Gastrocnemius medialis (tissue), 4 donors: ENCODE measurements around the gene SEC61G. TPM values are rescaled to one million over a fixed set of nuclear protein-coding genes. Genes with fewer than 3 reads are reported as not detected.

Experiments
- ATAC-seq, 2 donors: fragments of 150-250 bp; one replicate each; pipeline ENCODE4 v1.9.1; 2016
- DNase-seq, 2 donors: peaks; one replicate each; pipeline ENCODE4 v3.0.0-alpha.2; 2019
- H3K27ac ChIP-seq, 4 donors: fragments of 200-600 bp; sonication (generic); 1 replicate in 1 of 4; 2 replicates in 3 of 4; pipeline ENCODE4 v1.5.1; 2016 to 2018; ENCODE audit warnings: mild to moderate bottlenecking in 2 of 4, moderate library complexity in 1 of 4
- H3K27me3 ChIP-seq, 3 donors: fragments of 200-600 bp; sonication (generic) in 2 of 3; 1 replicate in 1 of 3; 2 replicates in 2 of 3; pipeline versions ENCODE4 v1.5.1 to v1.6.0; 2016 to 2019; ENCODE audit warnings: mild to moderate bottlenecking in 1 of 3, moderate library complexity in 1 of 3
- H3K36me3 ChIP-seq, 2 donors: fragments of 200-600 bp; sonication (generic) in 1 of 2; one replicate each; pipeline ENCODE4 v1.5.1; 2017 to 2018
- H3K4me1 ChIP-seq, 2 donors: fragments of 200-600 bp; sonication (generic) in 1 of 2; one replicate each; pipeline ENCODE4 v1.5.1; 2016 to 2017; ENCODE audit warnings: mild to moderate bottlenecking in 2 of 2
- H3K4me3 ChIP-seq, 4 donors: fragments of 200-600 bp; sonication (generic) in 3 of 4; 1 replicate in 1 of 4; 2 replicates in 3 of 4; pipeline ENCODE4 v1.5.1; 2016 to 2019; ENCODE audit warnings: mild to moderate bottlenecking in 2 of 4
- H3K9me3 ChIP-seq, 3 donors: fragments of 200-600 bp; sonication (generic) in 2 of 3; 1 replicate in 1 of 3; 2 replicates in 2 of 3; pipeline ENCODE4 v1.5.1; 2016 to 2019
- CTCF ChIP-seq, 5 experiments: fragments of 450-650 bp in 3 of 5; fragments of 200-600 bp in 2 of 5; sonication (generic) in 2 of 5; IDR thresholded peaks in 4 of 5; conservative IDR thresholded peaks in 1 of 5; 1 replicate in 4 of 5; 2 replicates in 1 of 5; pipeline ENCODE4 v1.5.1; 2016 to 2019; ENCODE audit warnings: antibody characterized with exemption in 5 of 5, mild to moderate bottlenecking in 3 of 5, moderate library complexity in 3 of 5
- POLR2A ChIP-seq, 2 donors: fragments of 450-650 bp; IDR thresholded peaks; one replicate each; pipeline ENCODE4 v1.6.1; 2017; ENCODE audit warnings: antibody characterized with exemption in 2 of 2, mild to moderate bottlenecking in 2 of 2, moderate library complexity in 2 of 2
- in situ Hi-C, 4 donors: fragments of 200-750 bp; cut with MboI; loops; one replicate each; pipeline versions ENCODE4 v1.15.0 to v1.8.0; 2017; ENCODE audit warnings: low sequenced_read_pairs in 4 of 4
- intact Hi-C: fragments of 100-400 bp; cut with DNase I; formaldehyde crosslinking; loops from one replicate; pipeline ENCODE4 v1.15.1; 2023; ENCODE audit warnings: low total_unique reads
- total RNA-seq, 4 donors: library from RNA; depleted of rRNA; stranded (reverse); fragments of >200 nt; gene quantifications; one replicate each; pipeline versions ENCODE4 v1.1.0 to v1.2.3, GENCODE V29; 2016

Gene SEC61G
- total RNA-seq, 4 donors from 2014 or later: 133 to 292 (median 165) TPM

- TF ChIP-seq CTCF (IDR thresholded peaks at IDR 0.05 in 4 of 5, conservative IDR thresholded peaks at IDR 0.05 in 1 of 5): no peak
- no peaks in the 10 kb centered on the region for H3K9me3 ChIP-seq
- H3K27ac ChIP-seq: no peak overlapping the region
- intact Hi-C loops: no loop called here
- no peaks in the 10 kb centered on the region for H3K27me3 ChIP-seq
- H3K36me3 ChIP-seq: no peaks in the 10 kb centered on the region
- H3K4me3 ChIP-seq: no peak overlapping the region
- DNase-seq (no peak), ATAC-seq (peak in 1 of 2 donors; percentile 22)
- in situ Hi-C loops: loop anchor here in 1 of 4 donors (25.0 kb wide), 1 partner anchor 214 kb away; the partner anchor contains the start of gene EGFR
- H3K4me1 ChIP-seq: no peaks in the 10 kb centered on the region
Observed at GRCh38 chr7:54798530-54798929, 39.5 kb upstream of the SEC61G start.

GRCh38 chr7:54796853-54797252, 37.8 kb upstream of the SEC61G start:
- Histone ChIP-seq H3K27ac (peak overlapping the region; percentile 24 to 51 (median 32)), H3K27me3 (no peaks in the 10 kb centered on the region), H3K36me3 (no peaks in the 10 kb centered on the region), H3K9me3 (no peaks in the 10 kb centered on the region), H3K4me3 (no peak overlapping the region), H3K4me1 (no peaks in the 10 kb centered on the region)
- ATAC-seq (no peak), DNase-seq (no peak)
- intact Hi-C loops: no loop called here
- in situ Hi-C loops: loop anchor here in 1 of 4 donors (25.0 kb wide), 1 partner anchor 215 kb away; the partner anchor contains the start of gene EGFR
- TF ChIP-seq POLR2A (IDR thresholded peaks at IDR 0.05): no peak
- TF ChIP-seq CTCF (IDR thresholded peaks at IDR 0.05 in 4 of 5, conservative IDR thresholded peaks at IDR 0.05 in 1 of 5): no peak

GRCh38 chr7:54796150-54796549, 37.1 kb upstream of the SEC61G start:
- DNase-seq: peak in 1 of 2 donors; percentile 53
- Histone ChIP-seq H3K9me3 (no peaks in the 10 kb centered on the region), H3K27me3 (no peaks in the 10 kb centered on the region), H3K4me1 (no peaks in the 10 kb centered on the region), H3K27ac (peak overlapping the region; percentile 24 to 51 (median 32)), H3K36me3 (no peaks in the 10 kb centered on the region), H3K4me3 (no peak overlapping the region)
- ATAC-seq: peak; percentile 66 to 80
- in situ Hi-C loops: loop anchor here in 1 of 4 donors (25.0 kb wide), 1 partner anchor 216 kb away; the partner anchor contains the start of gene EGFR
- no peak for TF ChIP-seq CTCF (IDR thresholded peaks at IDR 0.05 in 4 of 5, conservative IDR thresholded peaks at IDR 0.05 in 1 of 5)
- TF ChIP-seq POLR2A (IDR thresholded peaks at IDR 0.05): no peak
- intact Hi-C loops: no loop called here

- Histone ChIP-seq H3K9me3 (no peaks in the 10 kb centered on the region), H3K4me1 (peaks cover 2 to 7% of the 10 kb centered on the region in 2 donors), H3K27me3 (no peaks in the 10 kb centered on the region), H3K36me3 (no peaks in the 10 kb centered on the region), H3K27ac (no peak overlapping the region), H3K4me3 (no peak overlapping the region)
- TF ChIP-seq POLR2A (IDR thresholded peaks at IDR 0.05) (no peak), CTCF (IDR thresholded peaks at IDR 0.05 in 4 of 5, conservative IDR thresholded peaks at IDR 0.05 in 1 of 5) (no peak)
- intact Hi-C loops (loop anchor here (2.0 kb wide), 1 partner anchor 46 kb away; no protein-coding TSS in a partner anchor), in situ Hi-C loops (loop anchor here in 1 of 4 donors (25.0 kb wide), 1 partner anchor 220 kb away; the partner anchor contains the start of gene EGFR)
- DNase-seq: no peak
- ATAC-seq: no peak
Observed at GRCh38 chr7:54792383-54792782, 33.4 kb upstream of the SEC61G start.
